Activated T-cell treated with anti-CD3 and anti-CD28 coated beads, Interleukin-2, amount 50 U/mL, for 4 hours (primary cell): ENCODE results near the gene HDAC4. TPM values are rescaled to one million over a fixed set of nuclear protein-coding genes. Genes with fewer than 3 reads are reported as not detected.

Source experiments
- ATAC-seq, 2 donors: fragments of 200-7000 bp; cut with Tn5 transposase; one replicate each; pipeline ENCODE4 v1.10.0; 2021
- DNase-seq: peaks from one replicate; pipeline ENCODE4 v3.0.0-alpha.2; 2020
- H3K27me3 Mint-ChIP-seq: one replicate; pipeline ENCODE4 v1.8.0; 2021; ENCODE audit warnings: low read depth, mixed read lengths
- H3K36me3 Mint-ChIP-seq: one replicate; pipeline ENCODE4 v1.8.0; 2022; ENCODE audit warnings: mixed read lengths; ENCODE audit not compliant: insufficient read depth
- H3K4me1 Mint-ChIP-seq: one replicate; pipeline ENCODE4 v1.8.0; 2021; ENCODE audit warnings: low read depth, mixed read lengths
- H3K4me3 Mint-ChIP-seq: one replicate; pipeline ENCODE4 v1.8.0; 2021; ENCODE audit warnings: mild to moderate bottlenecking, moderate library complexity, mixed read lengths
- H3K9me3 Mint-ChIP-seq: one replicate; pipeline ENCODE4 v1.8.0; 2021; ENCODE audit warnings: mixed read lengths
- total RNA-seq, 3 donors: library from RNA; stranded (reverse); gene quantifications; one replicate each; pipeline ENCODE4 v1.2.1, GENCODE V29; 2021

Gene HDAC4
- total RNA-seq, 3 donors from 2014 or later, result 30.4 to 34.1 (median 31.9) TPM

DNA sequence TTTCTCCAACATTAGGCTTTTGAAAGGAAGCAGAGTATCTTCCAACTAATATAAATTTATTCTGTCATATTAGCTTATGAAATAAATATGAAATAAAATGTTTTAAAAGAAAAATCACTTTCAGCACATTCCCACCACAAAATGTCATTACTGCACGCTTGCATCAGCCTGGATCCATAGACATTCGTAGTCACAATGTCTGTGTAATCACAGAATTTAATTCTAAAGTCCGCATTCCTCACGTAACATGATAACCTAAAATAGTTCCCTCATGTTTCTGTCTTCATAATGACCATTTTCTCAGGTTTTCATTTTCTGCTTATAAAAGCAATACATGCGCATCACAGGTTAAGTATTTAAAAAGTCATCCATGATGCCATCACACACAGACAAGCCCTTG lies 47.1 kb downstream of the HDAC4 start:
- DNase-seq, result no peak
- peaks cover 7% of the 10 kb centered on the region for H3K9me3 Mint-ChIP-seq

DNA sequence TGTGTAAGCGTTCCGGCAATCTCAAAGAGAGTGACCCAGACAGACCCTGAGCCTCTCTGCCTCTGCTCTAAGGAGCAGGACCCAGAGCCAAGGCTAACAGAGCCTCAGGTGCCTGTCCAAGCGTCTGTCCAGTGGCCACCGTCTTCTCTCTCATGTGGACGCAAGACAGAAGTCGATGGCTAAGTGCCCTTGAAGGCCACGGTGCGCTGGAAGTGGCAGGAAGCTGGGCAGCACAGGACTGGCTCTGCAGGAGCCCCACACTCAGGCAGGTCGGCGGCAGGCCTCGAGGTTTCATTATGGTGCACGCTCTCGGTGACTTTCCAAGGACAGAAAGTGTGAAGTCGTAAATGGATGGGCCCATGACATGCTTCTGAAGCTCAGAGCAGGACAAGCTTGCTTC lies 49.1 kb downstream of the HDAC4 start:
- H3K27me3 Mint-ChIP-seq, result no peaks in the 10 kb centered on the region
- peaks cover 34% of the 10 kb centered on the region for H3K36me3 Mint-ChIP-seq
- DNase-seq (no peak), ATAC-seq (no peak)
- H3K9me3 Mint-ChIP-seq, result peaks cover 7% of the 10 kb centered on the region
- no peaks in the 10 kb centered on the region for H3K4me1 Mint-ChIP-seq
- no peak overlapping the region for H3K4me3 Mint-ChIP-seq

More for the DNA sequence above, 47.1 kb downstream of the HDAC4 start:
- Mint-ChIP-seq H3K27me3 (no peaks in the 10 kb centered on the region), H3K36me3 (peaks cover 32% of the 10 kb centered on the region), H3K4me3 (no peak overlapping the region), H3K4me1 (no peaks in the 10 kb centered on the region)
- no peak for ATAC-seq

DNA sequence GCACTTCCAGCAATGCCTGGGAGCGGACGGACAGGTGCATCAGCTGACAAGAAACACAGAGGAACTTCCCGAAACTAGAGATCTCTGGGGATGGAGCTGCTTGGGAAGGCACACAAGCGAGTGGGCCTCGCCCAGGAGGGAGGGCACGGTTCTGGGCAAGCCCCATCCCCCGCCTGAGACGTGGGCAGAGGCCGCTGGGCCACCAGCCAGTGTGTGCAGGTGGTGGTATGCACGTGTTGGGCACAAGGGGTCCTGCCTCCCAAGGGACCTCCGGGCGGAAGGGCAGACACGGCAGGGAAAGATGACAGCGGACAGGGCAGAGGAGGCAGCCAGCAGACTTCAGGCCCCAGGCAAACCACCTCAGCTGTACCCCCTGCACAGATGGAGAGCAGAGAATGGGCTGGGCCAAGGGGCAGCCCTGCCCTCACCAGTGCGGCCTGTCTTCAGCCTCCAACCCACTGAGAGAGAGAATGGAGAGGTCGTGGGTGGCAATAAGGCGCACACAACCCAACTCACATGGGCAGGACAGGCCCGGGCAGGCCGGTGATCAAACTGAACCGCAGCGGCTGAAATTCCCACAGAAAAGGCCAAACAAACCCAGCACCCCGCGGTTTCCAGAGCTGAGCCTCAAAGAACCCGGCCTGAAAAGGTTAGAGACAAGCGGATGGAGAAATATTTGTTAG lies 51.2 kb downstream of the HDAC4 start:
- Mint-ChIP-seq H3K4me3 (no peak overlapping the region), H3K4me1 (no peaks in the 10 kb centered on the region), H3K36me3 (peaks cover 24% of the 10 kb centered on the region), H3K9me3 (no peaks in the 10 kb centered on the region), H3K27me3 (no peaks in the 10 kb centered on the region)
- DNase-seq (no peak), ATAC-seq (no peak)

DNA sequence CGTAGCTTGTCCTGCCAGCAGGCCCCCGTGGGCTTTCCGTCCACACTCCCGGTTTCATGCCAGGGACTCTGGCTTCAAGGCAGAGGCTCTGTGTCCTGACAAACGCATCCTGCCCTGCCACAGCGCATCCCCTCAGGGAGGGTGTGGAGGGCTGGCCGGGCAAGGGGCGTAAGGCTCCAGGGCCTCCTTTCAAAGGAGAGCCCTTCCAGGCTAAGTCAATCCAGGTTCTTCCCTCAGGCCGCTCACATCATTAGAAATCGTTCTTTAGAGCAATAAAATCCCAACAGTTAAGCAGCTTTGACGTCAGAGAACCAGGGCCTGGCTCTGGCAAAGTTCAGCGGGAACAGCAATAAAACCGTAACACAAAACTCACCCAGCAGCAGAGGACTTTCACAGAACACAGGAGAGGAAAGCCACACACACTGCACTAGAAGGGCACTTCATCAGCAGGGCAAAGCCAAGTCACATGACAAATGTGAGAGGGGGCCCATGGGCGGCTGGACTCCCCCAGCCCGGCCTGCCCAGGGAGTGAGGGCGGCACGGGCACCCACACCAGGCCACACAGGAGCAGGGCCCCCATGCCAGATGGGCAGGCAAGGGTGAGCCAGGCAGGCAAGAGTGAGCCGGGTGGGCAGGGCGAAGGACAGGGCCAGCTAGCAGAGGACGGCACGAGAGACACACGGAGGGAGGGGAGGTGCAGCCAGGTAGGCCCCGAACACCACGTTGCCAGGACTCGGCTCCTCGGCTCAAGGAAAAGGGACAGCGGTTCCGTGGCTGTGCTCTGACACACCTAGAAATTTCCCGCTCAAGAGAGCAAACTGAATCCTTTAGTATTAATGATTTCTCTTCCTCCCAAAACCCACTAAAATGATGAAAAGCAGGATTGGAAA lies 52.0 kb downstream of the HDAC4 start:
- ATAC-seq (no peak), DNase-seq (no peak)
- Mint-ChIP-seq H3K9me3 (no peaks in the 10 kb centered on the region), H3K36me3 (peaks cover 29% of the 10 kb centered on the region), H3K4me3 (no peak overlapping the region), H3K4me1 (peaks cover 1% of the 10 kb centered on the region), H3K27me3 (no peaks in the 10 kb centered on the region)

DNA sequence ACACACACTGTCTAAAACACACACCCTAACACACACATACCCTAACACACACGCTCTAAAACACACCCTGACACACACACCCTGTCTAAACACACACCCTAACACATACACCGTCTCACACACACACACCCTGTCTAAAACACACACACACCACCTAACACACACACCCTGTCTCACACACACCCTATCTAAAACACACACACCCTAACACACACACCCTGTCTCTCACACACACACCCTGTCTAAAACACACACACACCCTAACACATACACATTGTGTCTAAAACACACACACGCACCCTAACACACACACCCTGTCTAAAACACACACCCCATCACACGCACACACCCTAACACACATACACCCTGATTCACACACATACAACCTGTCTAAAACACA lies 54.1 kb downstream of the HDAC4 start:
- peaks cover 1% of the 10 kb centered on the region for H3K4me1 Mint-ChIP-seq
- H3K36me3 Mint-ChIP-seq, result peaks cover 24% of the 10 kb centered on the region
- no peak overlapping the region for H3K4me3 Mint-ChIP-seq
- no peak for DNase-seq
- H3K27me3 Mint-ChIP-seq, result no peaks in the 10 kb centered on the region
- ATAC-seq, result no peak
- H3K9me3 Mint-ChIP-seq, result no peaks in the 10 kb centered on the region

DNA sequence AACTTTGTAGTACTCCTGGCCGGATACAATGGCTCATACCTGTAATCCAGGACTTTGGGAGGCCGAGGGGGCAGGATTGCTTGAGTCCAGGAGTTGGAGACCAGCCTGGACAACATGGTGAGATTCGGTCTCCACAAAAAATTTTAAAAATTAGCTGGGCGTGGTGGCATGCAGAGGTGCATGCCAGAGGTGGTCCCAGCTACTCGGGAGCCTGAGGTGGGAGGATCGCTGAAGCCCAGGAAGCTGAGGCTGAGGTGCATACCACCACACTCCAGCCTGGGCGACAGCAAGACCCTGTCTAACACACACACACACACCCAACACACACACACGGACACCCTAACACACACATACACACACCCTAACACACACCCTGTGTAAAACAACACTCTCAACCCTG lies 55.6 kb downstream of the HDAC4 start:
- H3K4me3 Mint-ChIP-seq, result no peak overlapping the region
- DNase-seq, result no peak
- H3K4me1 Mint-ChIP-seq, result peaks cover 10% of the 10 kb centered on the region
- no peak for ATAC-seq
- no peaks in the 10 kb centered on the region for H3K27me3 Mint-ChIP-seq
- peaks cover 20% of the 10 kb centered on the region for H3K36me3 Mint-ChIP-seq
- H3K9me3 Mint-ChIP-seq, result no peaks in the 10 kb centered on the region

DNA sequence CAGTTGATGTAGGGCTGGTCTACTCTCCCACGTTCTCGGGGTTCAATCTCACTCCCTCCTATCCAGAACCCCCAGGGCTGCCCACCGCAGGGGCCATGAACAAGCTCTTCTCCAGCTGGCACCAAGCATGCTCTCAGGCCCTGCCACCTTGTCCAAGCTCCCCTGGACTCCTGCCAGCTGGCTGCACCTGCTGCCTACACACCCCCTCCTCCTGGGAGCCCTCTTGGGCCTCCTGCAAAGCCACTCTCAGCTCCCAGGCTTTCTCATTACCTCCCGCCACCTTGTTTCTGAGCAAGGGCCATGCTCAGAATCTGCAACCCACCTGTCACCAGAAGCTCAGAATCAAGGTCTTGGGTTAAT lies 56.0 kb downstream of the HDAC4 start:
- Mint-ChIP-seq H3K36me3 (peaks cover 19% of the 10 kb centered on the region), H3K4me3 (no peak overlapping the region)
- no peak for DNase-seq

DNA sequence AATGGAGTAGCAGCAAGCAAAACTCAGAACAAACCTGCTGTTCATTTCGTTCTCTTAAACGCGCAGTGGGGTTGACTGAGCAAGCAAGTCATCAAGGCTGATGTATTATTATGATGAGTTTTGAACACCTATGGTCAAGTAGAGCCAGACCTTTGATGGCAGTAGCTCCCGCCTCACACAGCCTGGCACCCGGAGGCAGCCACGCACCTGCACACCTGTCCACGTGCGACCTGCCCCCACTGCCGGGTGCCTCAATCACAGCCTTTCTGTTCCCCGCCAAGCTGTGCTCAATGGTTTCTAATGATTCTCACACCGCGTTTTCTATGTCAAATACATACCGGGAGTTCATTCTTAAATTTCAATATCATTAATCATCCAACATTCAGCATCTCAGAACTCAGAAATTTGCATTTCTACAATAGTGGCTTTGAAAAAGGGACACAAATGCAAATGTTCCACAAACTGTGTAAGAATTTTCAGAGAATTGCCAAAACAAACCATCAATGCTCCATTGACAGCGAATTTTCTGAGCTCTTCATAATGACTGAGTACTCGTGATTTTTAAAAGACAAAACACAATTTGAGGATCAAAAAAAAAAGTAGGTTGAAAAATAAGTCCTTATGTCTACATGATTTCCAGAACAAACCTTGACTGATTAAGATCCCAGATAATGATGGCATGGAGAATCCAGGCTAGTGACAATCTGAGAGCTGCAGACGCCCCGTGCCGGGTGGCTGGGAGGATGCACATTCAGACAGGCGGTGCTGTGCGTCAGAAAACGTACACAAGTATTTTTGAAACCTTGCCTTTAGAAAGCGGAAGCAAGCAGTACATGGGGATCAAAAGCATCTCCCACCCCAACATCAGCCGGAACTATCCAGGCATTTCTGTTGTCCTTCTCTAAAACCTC lies 56.6 kb downstream of the HDAC4 start:
- no peaks in the 10 kb centered on the region for H3K27me3 Mint-ChIP-seq
- H3K4me3 Mint-ChIP-seq, result no peak overlapping the region
- H3K9me3 Mint-ChIP-seq, result no peaks in the 10 kb centered on the region
- peaks cover 20% of the 10 kb centered on the region for H3K4me1 Mint-ChIP-seq
- ATAC-seq, result no peak
- H3K36me3 Mint-ChIP-seq, result peaks cover 13% of the 10 kb centered on the region
- no peak for DNase-seq

More for the DNA sequence above, 56.0 kb downstream of the HDAC4 start:
- no peak for ATAC-seq
- Mint-ChIP-seq H3K27me3 (no peaks in the 10 kb centered on the region), H3K4me1 (peaks cover 14% of the 10 kb centered on the region), H3K9me3 (no peaks in the 10 kb centered on the region)

DNA sequence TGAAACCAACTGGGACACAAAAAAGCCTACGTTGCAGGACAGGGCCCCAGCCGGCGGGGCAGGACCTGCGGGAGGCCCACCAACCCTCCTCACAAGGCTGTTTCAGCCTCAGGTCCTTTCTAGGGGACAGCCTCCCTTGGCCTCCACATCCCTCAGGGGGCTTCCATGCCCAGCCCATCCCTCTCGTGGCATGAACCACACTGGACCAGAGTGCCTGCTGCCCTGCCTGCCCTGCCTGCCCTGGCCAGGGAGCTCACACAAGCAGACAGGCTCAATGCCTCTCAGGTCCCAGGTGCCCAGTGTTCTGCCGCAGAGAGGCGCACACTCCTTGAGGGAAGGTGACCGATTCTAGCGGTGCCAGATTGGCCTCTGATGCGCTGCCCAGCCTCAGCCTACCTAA lies 57.4 kb downstream of the HDAC4 start:
- ATAC-seq (no peak), DNase-seq (no peak)
- H3K36me3 Mint-ChIP-seq, result peaks cover 11% of the 10 kb centered on the region
- no peaks in the 10 kb centered on the region for H3K27me3 Mint-ChIP-seq
- no peaks in the 10 kb centered on the region for H3K9me3 Mint-ChIP-seq
- no peak overlapping the region for H3K4me3 Mint-ChIP-seq
- peaks cover 23% of the 10 kb centered on the region for H3K4me1 Mint-ChIP-seq

DNA sequence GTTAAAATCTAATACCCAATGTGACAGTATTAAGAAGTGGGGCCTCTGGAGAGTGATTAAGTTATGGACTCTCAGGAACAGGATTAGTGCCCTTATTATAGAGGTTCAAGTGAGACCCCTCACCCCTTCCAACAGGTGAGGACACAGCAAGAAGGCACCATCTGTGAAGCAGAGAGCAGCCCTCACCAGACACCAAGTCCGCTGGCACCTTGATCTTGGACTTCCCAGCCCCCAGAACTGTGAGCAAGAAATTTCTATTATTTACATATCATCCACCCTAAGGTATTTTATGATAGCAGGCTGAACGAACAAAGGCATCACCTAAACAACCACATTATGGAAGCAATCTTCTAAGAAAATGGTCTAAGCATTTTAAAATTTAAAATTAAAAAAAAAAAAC lies 59.0 kb downstream of the HDAC4 start:
- Mint-ChIP-seq H3K4me1 (peaks cover 29% of the 10 kb centered on the region), H3K27me3 (no peaks in the 10 kb centered on the region), H3K9me3 (no peaks in the 10 kb centered on the region), H3K4me3 (no peak overlapping the region), H3K36me3 (peaks cover 15% of the 10 kb centered on the region)
- DNase-seq (no peak), ATAC-seq (no peak)

DNA sequence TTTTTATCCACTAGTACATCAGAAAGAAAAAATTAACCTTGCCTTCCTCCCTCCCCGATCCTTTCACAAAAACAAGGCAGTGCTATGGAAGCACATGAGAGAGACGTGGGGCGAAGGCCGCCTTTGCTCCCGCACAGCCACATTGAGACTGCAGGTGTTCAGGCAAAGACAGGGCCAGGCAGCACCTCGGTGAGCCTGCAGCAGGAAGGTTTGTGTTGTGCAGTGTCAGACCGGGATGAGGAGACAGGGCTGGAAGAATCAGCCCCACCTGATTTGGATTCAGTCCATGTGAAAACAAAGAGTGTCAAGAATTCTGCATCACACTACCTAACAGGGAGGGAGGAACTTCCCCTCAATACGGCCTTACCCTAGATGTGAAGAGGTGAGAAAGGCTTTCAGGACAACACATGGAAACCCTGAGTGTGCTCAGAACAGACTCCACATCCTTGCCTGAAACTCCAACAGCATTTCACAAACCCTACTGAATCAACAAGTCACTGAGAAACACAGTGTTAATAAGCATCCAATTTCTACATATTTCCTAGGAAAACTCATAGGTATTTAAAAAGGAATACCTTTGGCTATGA lies 59.6 kb downstream of the HDAC4 start:
- Mint-ChIP-seq H3K9me3 (no peaks in the 10 kb centered on the region), H3K4me3 (no peak overlapping the region), H3K4me1 (peaks cover 29% of the 10 kb centered on the region), H3K27me3 (no peaks in the 10 kb centered on the region), H3K36me3 (peaks cover 16% of the 10 kb centered on the region)
- ATAC-seq (no peak), DNase-seq (no peak)

DNA sequence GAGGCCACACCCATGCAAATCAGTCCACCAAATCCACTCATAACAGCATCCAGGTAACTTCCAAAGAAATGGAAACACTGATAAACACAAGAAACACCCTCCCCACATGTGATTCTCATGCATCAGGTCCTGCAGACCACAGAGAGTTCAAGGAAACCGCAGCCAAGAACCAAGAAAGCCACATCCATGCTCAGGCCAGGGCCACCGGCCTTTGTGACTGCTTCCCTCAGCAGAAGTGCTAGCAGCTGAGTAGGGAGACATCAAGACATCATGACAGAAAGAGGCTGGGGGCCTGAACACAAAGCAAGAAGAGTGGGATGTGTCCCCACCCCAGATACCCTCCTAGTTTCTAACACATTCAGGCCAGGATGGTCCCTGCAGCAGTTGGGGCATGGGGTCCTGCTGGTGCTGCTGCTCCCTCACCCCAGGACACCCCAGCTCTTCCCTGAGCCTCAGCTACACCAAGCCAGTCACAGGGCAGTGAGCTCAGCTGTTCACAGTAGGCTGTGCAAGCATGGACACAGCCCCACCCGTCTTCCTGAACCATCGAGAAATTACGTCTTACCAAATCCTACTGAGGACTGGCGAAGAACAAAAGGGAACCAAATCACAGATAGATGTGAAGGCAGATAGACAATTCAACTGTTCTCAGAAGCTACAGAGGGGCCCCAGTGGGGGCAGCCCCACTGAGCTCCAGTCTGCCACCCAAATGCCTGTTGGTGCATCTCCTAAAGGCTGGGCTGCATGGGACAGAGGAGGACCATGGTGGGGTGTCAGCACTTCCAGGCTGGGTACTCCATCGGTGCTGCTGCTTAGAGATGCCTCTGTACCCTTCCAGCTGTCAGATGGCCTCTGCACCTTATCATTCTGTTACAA lies 60.9 kb downstream of the HDAC4 start:
- Mint-ChIP-seq H3K36me3 (peaks cover 19% of the 10 kb centered on the region), H3K4me1 (peaks cover 29% of the 10 kb centered on the region), H3K27me3 (no peaks in the 10 kb centered on the region), H3K4me3 (no peak overlapping the region), H3K9me3 (no peaks in the 10 kb centered on the region)
- ATAC-seq, result peak; percentile 71 to 77
- DNase-seq, result no peak

DNA sequence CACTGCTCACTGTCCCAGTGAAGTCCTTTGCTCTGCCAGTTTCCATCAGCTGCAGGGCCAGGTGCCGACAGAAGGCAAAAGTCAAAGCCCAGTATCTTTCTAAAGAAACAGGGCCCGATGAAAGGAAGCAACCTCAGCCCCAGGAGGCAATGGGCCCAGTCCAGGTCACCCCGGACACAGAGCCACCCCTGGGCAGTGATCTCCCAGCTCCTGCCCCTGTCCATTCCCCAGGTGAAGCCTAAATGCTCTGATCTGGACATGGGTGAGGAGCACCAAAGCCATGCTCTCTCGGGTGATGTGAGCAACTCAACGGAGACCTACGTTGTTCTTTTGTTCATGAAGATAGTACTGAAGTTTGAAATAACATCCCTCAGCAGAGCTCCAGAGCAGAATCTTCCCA lies 61.6 kb downstream of the HDAC4 start:
- H3K4me3 Mint-ChIP-seq, result no peak overlapping the region
- H3K4me1 Mint-ChIP-seq, result peaks cover 29% of the 10 kb centered on the region
- no peak for ATAC-seq
- no peaks in the 10 kb centered on the region for H3K9me3 Mint-ChIP-seq
- H3K36me3 Mint-ChIP-seq, result peaks cover 17% of the 10 kb centered on the region
- H3K27me3 Mint-ChIP-seq, result no peaks in the 10 kb centered on the region
- no peak for DNase-seq
